ENCODE data around the gene TSC2. TPM values are rescaled to one million over a fixed set of nuclear protein-coding genes. Genes with fewer than 3 reads are reported as not detected.

TSC2 gene
- polyA plus RNA-seq, 1 donor: 92.4 TPM

DNA sequence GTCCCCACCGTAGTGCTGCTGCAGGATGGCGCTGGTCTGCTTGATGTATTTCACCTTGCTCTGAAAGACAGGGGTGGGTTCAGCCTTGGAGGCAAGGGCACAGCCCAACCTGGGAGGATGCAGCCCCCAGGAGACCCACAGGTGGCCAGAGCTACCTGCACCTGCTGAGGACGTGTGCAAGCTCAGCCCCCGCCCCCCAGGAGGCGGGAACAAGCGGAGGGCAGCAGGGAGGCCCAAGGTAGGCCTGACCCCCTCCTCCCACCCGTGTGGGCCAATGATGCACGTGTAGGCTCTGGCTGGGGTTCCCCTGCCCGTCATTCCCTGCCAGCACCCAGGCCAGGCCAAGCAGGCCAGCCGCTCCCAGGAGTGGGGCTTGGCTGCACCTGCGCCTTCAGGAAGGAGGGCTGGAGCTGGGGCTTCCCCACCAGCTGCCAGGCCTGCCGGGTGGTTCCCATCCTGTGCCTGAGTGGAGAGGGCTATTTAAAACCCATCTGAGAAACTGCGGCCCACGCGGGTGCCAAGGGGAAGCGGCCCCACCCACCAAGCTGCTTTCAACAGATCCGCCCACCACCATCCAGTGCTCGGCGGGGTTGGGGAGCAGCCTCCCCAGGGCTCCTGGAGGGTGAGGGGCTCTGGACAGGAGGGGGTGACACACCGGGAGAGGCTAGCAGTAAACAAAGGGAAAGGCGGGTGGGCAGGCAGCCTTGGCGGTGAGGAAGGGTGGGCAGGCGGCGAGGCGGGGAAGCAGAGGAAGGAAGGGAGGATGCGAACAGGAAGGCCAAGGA is 3.9 kb upstream of the TSC2 start:
- no peak for DNase-seq

- no peak for DNase-seq
Observed at GRCh38 chr16:2044541-2044940, 3.2 kb upstream of the TSC2 start.

GRCh38 chr16:2045965-2046892 is 1.6 kb upstream of the TSC2 start:
- DNase-seq: no peak

- DNase-seq: no peak
Observed at GRCh38 chr16:2046893-2047329, 874 bp upstream of the TSC2 start.

DNA sequence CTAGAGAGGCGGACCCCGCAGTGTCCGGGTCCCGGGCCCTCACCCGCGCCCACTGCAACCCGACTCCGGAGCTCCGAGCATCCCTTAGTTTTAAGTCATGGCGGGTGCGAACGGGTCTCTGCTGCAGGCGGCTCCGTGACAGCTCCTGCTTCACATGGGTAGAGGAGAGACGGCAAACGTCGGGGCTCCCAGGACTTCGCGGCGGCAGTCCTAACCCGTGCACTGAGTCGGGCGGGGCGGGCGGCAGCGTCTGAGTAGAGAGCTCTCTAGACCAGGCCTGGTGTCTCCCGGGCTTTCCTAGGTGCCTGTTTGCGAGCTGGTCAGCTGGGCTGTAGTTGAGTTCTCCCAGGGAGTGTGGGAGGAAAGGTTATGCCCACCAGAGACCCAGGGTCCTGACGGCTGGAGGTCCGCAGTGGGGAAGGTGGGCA is 345 bp downstream of the TSC2 start:
- no peak for DNase-seq

- DNase-seq: no peak
Observed at GRCh38 chr16:2053211-2053610, 5.4 kb downstream of the TSC2 start.

DNA sequence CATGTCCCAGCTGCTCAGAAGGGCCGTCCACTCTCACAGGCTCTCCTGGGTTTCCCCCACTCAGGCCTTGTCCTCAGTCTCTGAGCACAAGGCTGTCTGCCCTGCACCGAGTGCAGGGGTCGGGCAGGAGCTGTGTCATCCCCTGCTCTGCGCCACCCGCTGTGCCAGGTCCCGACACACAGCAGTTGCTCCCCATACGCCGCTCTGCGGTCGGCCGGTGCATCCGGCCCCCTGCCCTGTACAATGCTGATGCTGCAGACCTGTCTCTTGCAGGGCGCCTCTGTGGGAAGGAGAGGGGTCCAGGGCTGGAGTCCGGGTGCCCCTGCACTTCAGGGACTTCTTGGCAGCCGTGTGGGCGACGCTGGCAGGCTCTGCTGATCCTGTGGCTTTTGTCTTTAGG is 6.1 kb downstream of the TSC2 start:
- no peak for DNase-seq

- DNase-seq: no peak
Observed at GRCh38 chr16:2054543-2055245, 6.9 kb downstream of the TSC2 start.

- no peak for DNase-seq
Observed at GRCh38 chr16:2056077-2056476, 8.3 kb downstream of the TSC2 start.

GRCh38 chr16:2056681-2057407 is 9.1 kb downstream of the TSC2 start:
- DNase-seq: no peak

DNA sequence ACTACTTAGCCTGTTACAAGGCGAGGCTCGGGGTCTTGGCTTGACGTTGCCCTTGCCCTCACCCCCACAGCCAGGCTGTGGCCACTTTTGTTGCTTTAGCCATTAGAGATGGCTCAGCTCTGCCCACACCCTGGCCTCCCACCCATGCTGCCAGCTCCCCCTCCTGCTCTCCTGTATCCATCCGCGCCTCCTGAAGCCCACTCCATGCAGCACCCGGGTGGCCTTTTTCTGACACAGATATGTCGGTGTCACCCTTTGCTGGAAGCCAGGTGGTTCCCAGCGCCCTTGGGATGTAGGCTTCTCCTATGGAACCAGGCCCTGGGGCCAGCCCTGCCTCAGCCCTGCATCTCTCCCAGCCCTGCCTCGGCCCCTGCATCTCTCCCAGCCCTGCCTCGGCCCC is 9.7 kb downstream of the TSC2 start:
- DNase-seq: no peak

GRCh38 chr16:2058420-2058819 is 10.6 kb downstream of the TSC2 start:
- DNase-seq: no peak

- DNase-seq: no peak
Observed at GRCh38 chr16:2058872-2059271, 11.1 kb downstream of the TSC2 start.

DNA sequence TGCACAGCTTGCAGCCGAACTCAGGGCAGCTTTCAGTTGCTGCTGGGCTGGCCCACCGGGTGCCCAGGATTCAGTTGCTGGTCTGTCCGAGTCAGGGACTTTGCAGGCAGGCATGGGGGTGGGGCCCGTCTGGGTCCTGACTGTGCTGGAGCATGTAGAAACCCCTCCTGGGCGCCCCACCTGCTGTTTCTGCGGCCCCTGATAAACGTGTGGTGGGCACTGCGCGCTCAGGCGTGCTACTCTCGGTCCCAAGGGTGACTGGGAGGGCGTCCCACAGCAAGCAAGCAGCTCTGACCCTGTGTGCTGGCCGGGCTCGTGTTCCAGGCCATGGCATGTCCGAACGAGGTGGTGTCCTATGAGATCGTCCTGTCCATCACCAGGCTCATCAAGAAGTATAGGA is 12.6 kb downstream of the TSC2 start:
- no peak for DNase-seq

GRCh38 chr16:2061023-2061422 is 13.2 kb downstream of the TSC2 start:
- DNase-seq: no peak

DNA sequence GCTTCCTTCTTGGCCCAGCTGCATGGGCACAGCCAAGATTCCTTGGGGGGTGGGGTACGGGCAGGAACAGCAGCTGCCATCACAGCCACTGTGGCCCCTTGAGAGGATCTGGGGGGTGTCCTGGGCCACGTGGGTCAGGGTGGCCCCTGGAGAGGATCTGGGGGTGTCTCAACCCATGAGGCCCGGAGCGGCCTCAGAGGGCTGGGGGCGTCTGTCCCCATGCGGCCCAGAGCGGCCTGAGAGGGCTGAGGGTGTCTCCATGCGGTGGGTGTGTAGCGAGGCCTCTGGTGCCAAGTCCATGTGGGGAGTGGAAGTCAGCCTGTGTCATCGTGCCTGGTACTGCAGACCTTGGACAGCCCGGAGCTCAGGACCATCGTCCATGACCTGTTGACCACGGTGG is 13.7 kb downstream of the TSC2 start:
- no peak for DNase-seq

GRCh38 chr16:2062801-2063200 is 15.0 kb downstream of the TSC2 start:
- no peak for DNase-seq

GRCh38 chr16:2063861-2064260 is 16.1 kb downstream of the TSC2 start:
- DNase-seq: no peak

GRCh38 chr16:2064368-2064945 is 16.7 kb downstream of the TSC2 start:
- no peak for DNase-seq

DNA sequence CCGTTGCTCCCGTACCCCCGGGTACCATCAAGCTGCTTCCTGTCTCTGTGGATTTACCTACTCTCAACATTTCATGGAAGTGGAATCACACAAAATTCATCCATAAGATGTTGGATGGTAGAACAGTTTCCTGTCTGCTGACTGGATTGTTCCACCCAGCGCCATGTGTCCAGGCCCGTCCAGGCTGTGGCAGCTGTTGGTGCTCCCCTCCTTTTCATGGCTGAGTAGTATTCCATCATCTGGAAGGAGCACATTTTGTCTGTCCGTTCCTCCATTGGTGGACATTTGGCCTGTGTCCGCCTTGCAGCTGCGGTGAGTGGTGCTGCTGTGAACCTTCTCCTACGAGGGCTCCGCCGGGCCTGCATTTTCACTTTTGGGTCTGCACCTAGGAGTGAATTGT is 18.4 kb downstream of the TSC2 start:
- DNase-seq: no peak

DNA sequence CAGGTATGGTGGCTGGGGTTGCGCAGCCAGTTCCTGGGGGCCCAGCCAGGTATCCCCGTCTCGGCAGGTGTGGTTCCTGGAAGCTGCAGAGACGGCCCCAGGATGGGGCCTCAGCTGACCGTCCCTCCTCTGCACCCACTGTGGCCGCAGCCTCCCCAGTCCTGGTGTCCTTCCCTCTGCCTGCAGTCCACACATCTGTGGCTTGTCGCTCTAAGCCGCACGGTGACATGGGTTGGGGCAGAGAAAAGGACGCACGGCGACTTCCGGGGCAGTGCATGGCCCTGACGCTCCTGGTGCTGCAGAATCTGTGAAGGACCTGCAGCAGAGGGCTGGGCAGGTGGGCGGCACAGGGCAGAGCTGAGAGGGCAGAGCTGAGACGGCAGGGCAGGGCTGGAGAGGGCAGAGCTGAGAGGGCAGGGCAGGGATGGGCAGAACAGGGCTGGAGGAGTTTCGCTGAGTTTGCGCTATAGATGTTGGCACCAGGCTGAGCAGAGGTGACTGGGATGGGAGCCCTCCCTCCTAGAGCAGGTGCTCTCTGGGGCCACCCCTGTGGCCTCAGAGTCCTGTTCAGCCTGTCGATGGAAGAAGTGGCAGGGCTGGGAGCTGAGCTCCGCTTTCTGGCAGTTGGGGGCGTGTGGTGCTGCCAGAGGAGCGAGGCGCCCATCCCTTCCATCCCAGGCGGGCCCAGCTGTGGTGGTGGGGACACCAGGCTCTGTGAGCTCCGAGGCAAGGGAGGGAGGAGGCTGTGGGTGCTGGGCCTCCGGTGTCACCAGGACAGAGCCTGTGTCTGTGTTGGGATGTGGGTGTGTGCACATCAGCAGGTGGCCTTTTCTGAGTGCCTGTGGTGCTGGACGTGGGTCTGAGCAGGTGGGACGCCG is 23.0 kb downstream of the TSC2 start:
- no peak for DNase-seq
